Measurements from ENCODE around the gene TRAPPC6A.

- TF ChIP-seq, protein P1, sequence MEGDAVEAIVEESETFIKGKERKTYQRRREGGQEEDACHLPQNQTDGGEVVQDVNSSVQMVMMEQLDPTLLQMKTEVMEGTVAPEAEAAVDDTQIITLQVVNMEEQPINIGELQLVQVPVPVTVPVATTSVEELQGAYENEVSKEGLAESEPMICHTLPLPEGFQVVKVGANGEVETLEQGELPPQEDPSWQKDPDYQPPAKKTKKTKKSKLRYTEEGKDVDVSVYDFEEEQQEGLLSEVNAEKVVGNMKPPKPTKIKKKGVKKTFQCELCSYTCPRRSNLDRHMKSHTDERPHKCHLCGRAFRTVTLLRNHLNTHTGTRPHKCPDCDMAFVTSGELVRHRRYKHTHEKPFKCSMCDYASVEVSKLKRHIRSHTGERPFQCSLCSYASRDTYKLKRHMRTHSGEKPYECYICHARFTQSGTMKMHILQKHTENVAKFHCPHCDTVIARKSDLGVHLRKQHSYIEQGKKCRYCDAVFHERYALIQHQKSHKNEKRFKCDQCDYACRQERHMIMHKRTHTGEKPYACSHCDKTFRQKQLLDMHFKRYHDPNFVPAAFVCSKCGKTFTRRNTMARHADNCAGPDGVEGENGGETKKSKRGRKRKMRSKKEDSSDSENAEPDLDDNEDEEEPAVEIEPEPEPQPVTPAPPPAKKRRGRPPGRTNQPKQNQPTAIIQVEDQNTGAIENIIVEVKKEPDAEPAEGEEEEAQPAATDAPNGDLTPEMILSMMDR (IDR thresholded peaks at IDR 0.05 in 4 of 5, conservative IDR thresholded peaks at IDR 0.05 in 1 of 5): no peak
- TF ChIP-seq POLR2A (IDR thresholded peaks at IDR 0.05): no peak
Observed at GRCh38 chr19:45140144-45140503, 37.9 kb downstream of the TRAPPC6A start.
